ENCODE measurements around the gene TP73.

TP73 gene

GRCh38 chr1:3763351-3764125, 111.2 kb downstream of the TP73 start:
- Histone ChIP-seq H3K27ac (no peak overlapping the region), H3K27me3 (peaks cover 0 to 46% of the 10 kb centered on the region in 2 donors), H3K4me3 (no peak overlapping the region), H3K36me3 (no peaks in the 10 kb centered on the region), H3K9me3 (no peaks in the 10 kb centered on the region), H3K4me1 (no peaks in the 10 kb centered on the region)
- intact Hi-C loops (cut with DNase I; ENCODE audit: low total_unique reads): no loop called here
- TF ChIP-seq, protein P1, sequence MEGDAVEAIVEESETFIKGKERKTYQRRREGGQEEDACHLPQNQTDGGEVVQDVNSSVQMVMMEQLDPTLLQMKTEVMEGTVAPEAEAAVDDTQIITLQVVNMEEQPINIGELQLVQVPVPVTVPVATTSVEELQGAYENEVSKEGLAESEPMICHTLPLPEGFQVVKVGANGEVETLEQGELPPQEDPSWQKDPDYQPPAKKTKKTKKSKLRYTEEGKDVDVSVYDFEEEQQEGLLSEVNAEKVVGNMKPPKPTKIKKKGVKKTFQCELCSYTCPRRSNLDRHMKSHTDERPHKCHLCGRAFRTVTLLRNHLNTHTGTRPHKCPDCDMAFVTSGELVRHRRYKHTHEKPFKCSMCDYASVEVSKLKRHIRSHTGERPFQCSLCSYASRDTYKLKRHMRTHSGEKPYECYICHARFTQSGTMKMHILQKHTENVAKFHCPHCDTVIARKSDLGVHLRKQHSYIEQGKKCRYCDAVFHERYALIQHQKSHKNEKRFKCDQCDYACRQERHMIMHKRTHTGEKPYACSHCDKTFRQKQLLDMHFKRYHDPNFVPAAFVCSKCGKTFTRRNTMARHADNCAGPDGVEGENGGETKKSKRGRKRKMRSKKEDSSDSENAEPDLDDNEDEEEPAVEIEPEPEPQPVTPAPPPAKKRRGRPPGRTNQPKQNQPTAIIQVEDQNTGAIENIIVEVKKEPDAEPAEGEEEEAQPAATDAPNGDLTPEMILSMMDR (IDR thresholded peaks at IDR 0.05): no peak
- no peak for DNase-seq

DNA sequence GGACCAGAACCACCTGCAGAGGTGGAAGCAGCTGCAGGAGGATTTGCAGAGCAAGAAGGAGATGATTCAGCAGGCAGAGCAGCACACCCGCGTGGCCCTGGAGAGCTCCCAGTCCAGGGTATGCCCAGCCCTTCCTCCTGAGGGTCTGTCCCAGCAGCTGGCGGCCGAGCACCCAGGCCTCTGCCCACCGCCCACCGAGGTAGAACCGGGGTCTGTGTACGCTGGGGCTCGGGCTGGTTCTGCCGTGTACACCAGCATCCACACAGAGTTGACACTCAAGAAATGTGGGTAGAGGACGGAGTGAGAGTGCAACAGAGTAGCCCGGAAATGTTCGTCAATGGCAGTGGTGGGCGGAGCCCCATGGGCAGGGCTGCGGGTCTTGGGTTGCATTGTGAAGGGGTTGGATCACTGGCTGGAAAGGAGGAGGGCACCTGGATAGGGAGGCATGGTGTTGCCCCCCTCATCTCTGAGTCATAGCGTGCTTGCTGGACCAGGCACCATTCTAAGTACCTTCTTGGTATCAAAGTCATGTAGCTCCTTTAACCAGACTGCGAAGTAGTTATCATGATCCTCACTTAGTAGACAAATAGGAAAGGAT, 115.1 kb downstream of the TP73 start:
- no peak for DNase-seq
- H3K4me3 ChIP-seq: no peak overlapping the region
- H3K27ac ChIP-seq: no peak overlapping the region
- peaks cover 3 to 12% (median 10%) of the 10 kb centered on the region in 4 donors for H3K4me1 ChIP-seq
- intact Hi-C loops (cut with DNase I; ENCODE audit: low total_unique reads): no loop called here
- H3K9me3 ChIP-seq: no peaks in the 10 kb centered on the region
- TF ChIP-seq, protein P1 (IDR thresholded peaks at IDR 0.05): no peak
- no peaks in the 10 kb centered on the region for H3K36me3 ChIP-seq
- peaks cover 0 to 32% of the 10 kb centered on the region in 2 donors for H3K27me3 ChIP-seq

DNA sequence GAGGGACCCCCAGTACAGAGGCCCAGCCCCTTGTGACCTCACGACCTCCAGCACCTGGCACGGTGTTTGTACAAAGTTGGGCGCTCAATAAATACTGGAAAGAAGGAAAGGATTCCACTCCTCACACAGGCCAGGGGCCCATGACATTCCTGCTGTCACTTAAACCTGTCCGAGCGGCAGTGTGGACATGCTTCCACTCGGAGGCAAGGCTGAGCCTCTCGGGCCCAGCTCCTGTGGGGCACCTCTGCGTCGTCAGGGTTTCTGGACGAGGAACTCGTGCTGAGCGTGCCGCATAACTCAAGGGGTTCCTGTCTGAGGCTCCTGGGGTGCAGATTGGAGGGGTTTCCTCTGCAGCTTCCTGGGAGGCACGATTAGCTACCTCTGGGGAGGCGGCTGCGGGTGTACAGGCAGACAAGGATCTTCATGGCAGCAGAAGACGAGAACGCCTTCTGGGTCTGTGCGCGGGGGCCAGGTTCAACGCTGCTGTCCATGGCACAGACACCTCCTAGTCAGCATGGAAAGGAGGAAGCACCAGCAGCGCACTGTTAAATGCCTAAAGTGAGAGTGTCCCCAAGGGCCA, 116.6 kb downstream of the TP73 start:
- no peaks in the 10 kb centered on the region for H3K9me3 ChIP-seq
- peaks cover 0 to 17% of the 10 kb centered on the region in 2 donors for H3K27me3 ChIP-seq
- H3K4me1 ChIP-seq: peaks cover 3 to 26% (median 21%) of the 10 kb centered on the region in 4 donors
- no peak overlapping the region for H3K4me3 ChIP-seq
- no peak overlapping the region for H3K27ac ChIP-seq
- no peaks in the 10 kb centered on the region for H3K36me3 ChIP-seq
- TF ChIP-seq, protein P1 (IDR thresholded peaks at IDR 0.05): no peak
- no peak for DNase-seq
- intact Hi-C loops (cut with DNase I; ENCODE audit: low total_unique reads): no loop called here

DNA sequence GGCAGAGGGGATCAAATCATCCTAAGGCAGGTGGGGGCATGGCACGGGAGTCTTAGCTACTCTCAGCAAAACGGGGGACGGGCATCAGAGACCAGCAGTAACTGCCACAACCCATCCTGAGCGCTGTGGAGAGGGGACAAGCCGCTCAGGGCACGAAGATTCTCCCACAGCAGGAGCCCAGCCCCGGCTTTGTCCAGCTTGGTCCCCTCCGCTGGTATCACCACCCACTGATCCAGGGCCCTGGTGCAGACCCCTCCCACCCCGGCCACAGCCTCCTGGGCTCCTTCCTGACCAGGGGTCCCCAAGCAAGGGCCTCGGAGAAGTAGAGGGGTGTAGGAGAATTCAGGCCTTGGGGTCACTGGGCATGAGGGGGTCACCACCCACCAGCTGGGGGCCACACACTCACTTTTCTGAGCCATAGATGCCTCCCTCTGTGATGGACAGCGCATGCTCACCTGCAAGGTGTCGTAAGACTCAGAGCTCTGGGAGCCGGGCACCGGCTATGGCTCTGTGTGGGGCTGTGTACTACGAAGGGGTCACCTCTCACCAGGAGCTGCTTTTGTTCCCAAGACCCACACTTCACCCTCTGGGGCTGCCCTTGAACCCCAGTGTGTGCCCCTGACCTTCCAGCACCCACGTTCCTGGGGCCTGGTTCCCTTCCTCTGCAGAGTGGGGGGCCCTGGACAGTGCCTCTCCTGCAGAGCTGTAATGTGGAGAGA, 117.9 kb downstream of the TP73 start:
- Histone ChIP-seq H3K27ac (no peak overlapping the region), H3K36me3 (no peaks in the 10 kb centered on the region), H3K4me3 (no peak overlapping the region), H3K4me1 (peaks cover 3 to 39% (median 22%) of the 10 kb centered on the region in 4 donors), H3K9me3 (no peaks in the 10 kb centered on the region), H3K27me3 (peaks cover 0 to 16% of the 10 kb centered on the region in 2 donors)
- intact Hi-C loops (cut with DNase I; ENCODE audit: low total_unique reads): no loop called here
- no peak for DNase-seq
- TF ChIP-seq, protein P1 (IDR thresholded peaks at IDR 0.05): no peak

DNA sequence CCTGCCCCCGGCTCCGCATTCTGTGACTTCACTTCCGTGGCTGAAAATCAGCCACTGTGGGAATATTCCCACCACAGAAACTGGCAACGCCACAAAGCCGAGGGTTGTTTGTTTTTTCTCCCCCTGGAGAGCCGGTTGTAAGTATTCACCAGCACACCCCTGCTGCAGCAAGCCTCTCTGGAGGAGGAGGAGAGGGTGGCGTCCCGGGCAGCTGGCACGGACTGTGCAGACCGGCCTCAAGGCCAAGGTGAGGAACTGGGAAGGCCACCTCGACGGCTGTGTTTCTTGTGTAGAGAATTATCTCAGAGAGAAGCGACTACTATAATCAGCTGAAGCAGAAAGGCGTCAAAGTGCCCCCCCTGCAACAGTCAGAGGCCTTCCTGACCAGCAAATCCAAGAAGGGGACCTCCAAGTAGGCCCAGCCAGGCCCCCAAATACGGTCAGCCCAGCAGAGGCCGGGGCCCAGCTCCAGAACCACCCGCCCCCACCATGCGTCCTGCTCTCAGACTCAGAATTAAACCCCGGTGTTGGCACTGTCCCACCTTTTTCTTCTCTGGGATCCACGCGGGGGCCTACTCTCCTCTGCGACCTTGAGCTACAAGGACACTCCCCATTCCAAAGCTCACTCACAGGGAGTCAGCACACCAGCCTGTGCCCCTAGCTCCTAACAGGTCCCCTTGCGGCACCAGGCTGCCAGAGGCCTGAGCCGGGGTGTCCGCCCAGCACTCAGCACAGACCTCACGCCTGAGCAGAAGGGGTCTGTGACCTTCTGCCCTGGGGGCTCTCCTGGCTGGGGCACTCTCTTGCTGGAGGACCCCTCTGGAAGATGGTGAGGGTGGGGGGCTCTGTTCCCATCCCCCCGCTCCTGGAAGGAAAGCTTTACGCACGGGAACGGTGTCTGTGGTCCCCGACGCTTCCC, 119.1 kb downstream of the TP73 start:
- intact Hi-C loops (cut with DNase I; ENCODE audit: low total_unique reads): no loop called here
- H3K9me3 ChIP-seq: no peaks in the 10 kb centered on the region
- H3K4me3 ChIP-seq: peak overlapping the region; percentile 60 to 65
- no peak overlapping the region for H3K27ac ChIP-seq
- no peaks in the 10 kb centered on the region for H3K36me3 ChIP-seq
- peaks cover 3 to 47% (median 22%) of the 10 kb centered on the region in 4 donors for H3K4me1 ChIP-seq
- DNase-seq: no peak
- TF ChIP-seq, protein P1 (IDR thresholded peaks at IDR 0.05): no peak
- peaks cover 0 to 16% of the 10 kb centered on the region in 2 donors for H3K27me3 ChIP-seq
